Measurements from ENCODE around the gene APOC4. TPM values are rescaled to one million over a fixed set of nuclear protein-coding genes. Genes with fewer than 3 reads are reported as not detected.
"Not testable (repeated sequence)": the region's sequence is repeated elsewhere in the genome, so short reads cannot be mapped to it uniquely, and the experiment has no call there.

Gene APOC4, protein sequence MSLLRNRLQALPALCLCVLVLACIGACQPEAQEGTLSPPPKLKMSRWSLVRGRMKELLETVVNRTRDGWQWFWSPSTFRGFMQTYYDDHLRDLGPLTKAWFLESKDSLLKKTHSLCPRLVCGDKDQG
- total RNA-seq (2014; rRNA removed; shearing (Covaris generic)), result not detected in 2 replicates
- not detected in 2 replicates for polyA plus RNA-seq (2015; cell fraction: cytosol; rRNA removed)
- polyA plus RNA-seq (2015; cell fraction: nucleus; rRNA removed), result not detected in 2 replicates

DNA sequence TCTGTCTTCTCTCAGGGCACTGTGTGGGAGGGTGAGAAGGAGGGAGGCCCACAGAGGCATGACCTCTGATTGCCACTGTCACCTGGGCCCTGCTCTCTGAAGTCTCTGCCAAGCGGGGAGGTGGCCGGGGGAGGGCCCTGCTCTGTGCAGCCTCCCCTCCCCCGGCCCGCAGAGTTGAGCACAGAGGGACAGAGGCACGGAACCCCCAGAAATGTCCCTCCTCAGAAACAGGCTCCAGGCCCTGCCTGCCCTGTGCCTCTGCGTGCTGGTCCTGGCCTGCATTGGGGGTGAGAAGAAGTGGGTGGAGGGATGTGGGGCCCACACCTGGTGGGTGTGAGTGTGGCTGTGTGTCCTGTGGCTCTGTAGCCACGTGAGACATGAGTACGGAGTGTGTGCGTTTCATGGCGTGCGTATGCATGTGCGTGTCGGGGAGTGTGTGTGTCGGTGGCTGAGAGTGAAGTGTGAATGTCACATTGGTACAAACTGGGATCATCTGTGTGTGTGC lies at the start of gene APOC4:
APOC4 (plus strand) TSS at position 171 of the 505 bp plus-strand sequence; CDS start at position 212, 41 bp downstream.
- no peak for DNase-seq (ENCODE audit: low read depth)

- DNase-seq (ENCODE audit: low read depth), result no peak
These were observed 49.1 kb upstream of the APOC4 start for GRCh38 chr19:44892932-44893331.

GRCh38 chr19:44893332-44894051 lies 48.5 kb upstream of the APOC4 start:
- DNase-seq (ENCODE audit: low read depth), result no peak

GRCh38 chr19:44894052-44894400 lies 48.0 kb upstream of the APOC4 start:
- DNase-seq (ENCODE audit: low read depth), result no peak

GRCh38 chr19:44894946-44895345 lies 47.1 kb upstream of the APOC4 start:
- DNase-seq (ENCODE audit: low read depth), result no peak

- DNase-seq (ENCODE audit: low read depth), result no peak
These were observed 44.2 kb upstream of the APOC4 start for GRCh38 chr19:44897835-44898234.

DNA sequence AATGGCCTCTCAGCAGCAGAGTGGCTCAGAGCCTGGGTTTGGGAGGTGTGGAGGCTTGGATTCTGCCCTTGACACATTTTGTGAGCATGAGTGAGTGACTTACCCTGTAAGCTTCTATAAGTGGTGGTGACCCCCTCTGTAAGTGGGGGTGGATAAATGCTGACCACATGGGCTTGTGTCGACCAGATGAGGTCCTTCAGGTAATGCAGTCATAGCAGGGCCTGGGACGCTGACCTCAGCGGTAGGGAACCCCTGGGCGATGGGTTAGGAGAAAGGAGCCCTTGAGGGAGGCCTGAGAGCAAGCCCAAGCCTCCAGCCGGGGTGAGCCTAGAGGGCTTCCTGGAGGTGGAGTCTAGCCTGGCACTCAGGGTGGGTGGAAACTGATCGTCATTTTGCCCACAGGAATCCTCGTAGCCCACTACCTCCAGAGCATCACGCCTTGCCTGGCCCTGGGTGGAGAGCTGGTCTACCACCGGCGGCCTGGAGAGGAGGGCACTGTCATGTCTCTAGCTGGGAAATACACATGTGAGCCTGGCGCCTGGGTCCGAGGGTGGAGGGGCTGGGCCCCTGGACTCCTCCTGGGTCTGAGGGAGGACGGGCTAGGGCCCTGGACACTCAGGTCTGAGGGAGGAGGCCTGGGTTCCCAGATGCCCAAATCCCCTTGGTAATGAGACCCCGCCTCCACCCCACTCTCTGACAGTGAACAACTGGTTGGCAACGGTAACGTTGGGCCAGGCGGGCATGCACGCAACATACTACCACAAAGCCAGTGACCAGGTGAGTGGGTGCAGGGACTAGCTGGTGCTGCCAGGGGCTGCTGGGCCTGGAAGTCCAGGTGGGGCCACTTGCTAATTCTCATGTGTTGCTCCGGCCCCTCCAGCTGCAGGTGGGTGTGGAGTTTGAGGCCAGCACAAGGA lies 41.5 kb upstream of the APOC4 start:
- no peak for DNase-seq (ENCODE audit: low read depth)

DNA sequence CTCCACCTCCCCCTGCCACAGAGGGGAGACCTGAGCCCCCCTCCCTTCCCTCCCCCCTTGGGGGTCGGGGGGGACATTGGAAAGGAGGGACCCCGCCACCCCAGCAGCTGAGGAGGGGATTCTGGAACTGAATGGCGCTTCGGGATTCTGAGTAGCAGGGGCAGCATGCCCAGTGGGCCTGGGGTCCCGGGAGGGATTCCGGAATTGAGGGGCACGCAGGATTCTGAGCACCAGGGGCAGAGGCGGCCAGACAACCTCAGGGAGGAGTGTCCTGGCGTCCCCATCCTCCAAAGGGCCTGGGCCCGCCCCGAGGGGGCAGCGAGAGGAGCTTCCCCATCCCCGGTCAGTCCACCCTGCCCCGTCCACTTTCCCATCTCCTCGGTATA lies 38.8 kb upstream of the APOC4 start:
- no peak for DNase-seq (ENCODE audit: low read depth)

DNA sequence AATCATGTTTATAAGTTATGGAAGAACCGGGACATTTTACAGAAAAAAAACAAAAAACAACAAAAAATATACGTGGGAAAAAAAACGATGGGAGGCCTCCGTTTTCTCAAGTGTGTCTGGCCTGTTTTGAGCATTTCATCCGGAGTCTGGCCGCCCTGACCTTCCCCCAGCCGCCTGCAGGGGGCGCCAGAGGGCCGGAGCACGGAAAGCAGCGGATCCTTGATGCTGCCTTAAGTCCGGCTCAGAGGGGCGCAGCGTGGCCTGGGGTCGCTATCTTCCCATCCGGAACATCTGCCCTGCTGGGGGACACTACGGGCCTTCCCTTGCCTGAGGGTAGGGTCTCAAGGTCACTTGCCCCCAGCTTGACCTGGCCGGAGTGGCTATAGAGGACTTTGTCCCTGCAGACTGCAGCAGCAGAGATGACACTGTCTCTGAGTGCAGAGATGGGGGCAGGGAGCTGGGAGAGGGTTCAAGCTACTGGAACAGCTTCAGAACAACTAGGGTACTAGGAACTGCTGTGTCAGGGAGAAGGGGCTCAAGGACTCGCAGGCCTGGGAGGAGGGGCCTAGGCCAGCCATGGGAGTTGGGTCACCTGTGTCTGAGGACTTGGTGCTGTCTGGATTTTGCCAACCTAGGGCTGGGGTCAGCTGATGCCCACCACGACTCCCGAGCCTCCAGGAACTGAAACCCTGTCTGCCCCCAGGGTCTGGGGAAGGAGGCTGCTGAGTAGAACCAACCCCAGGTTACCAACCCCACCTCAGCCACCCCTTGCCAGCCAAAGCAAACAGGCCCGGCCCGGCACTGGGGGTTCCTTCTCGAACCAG lies 38.2 kb upstream of the APOC4 start:
- peak; percentile 77 for DNase-seq (ENCODE audit: low read depth)

- no peak for DNase-seq (ENCODE audit: low read depth)
These were observed 37.5 kb upstream of the APOC4 start for GRCh38 chr19:44904426-44904994.

DNA sequence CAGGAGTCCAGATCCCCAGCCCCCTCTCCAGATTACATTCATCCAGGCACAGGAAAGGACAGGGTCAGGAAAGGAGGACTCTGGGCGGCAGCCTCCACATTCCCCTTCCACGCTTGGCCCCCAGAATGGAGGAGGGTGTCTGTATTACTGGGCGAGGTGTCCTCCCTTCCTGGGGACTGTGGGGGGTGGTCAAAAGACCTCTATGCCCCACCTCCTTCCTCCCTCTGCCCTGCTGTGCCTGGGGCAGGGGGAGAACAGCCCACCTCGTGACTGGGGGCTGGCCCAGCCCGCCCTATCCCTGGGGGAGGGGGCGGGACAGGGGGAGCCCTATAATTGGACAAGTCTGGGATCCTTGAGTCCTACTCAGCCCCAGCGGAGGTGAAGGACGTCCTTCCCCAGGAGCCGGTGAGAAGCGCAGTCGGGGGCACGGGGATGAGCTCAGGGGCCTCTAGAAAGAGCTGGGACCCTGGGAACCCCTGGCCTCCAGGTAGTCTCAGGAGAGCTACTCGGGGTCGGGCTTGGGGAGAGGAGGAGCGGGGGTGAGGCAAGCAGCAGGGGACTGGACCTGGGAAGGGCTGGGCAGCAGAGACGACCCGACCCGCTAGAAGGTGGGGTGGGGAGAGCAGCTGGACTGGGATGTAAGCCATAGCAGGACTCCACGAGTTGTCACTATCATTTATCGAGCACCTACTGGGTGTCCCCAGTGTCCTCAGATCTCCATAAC lies 36.4 kb upstream of the APOC4 start, which contains the start of gene APOE:
APOE (plus strand) TSS at position 360 of the 724 bp plus-strand sequence. CDS start 829 bp downstream, outside the sequence.
- DNase-seq (ENCODE audit: low read depth), result no peak

- DNase-seq (ENCODE audit: low read depth), result no peak
These were observed 34.4 kb upstream of the APOC4 start for GRCh38 chr19:44907613-44908012.

DNA sequence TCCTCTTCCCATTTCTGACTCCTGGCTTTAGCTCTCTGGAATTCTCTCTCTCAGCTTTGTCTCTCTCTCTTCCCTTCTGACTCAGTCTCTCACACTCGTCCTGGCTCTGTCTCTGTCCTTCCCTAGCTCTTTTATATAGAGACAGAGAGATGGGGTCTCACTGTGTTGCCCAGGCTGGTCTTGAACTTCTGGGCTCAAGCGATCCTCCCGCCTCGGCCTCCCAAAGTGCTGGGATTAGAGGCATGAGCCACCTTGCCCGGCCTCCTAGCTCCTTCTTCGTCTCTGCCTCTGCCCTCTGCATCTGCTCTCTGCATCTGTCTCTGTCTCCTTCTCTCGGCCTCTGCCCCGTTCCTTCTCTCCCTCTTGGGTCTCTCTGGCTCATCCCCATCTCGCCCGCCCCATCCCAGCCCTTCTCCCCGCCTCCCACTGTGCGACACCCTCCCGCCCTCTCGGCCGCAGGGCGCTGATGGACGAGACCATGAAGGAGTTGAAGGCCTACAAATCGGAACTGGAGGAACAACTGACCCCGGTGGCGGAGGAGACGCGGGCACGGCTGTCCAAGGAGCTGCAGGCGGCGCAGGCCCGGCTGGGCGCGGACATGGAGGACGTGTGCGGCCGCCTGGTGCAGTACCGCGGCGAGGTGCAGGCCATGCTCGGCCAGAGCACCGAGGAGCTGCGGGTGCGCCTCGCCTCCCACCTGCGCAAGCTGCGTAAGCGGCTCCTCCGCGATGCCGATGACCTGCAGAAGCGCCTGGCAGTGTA lies 33.8 kb upstream of the APOC4 start:
- no peak for DNase-seq (ENCODE audit: low read depth)

DNA sequence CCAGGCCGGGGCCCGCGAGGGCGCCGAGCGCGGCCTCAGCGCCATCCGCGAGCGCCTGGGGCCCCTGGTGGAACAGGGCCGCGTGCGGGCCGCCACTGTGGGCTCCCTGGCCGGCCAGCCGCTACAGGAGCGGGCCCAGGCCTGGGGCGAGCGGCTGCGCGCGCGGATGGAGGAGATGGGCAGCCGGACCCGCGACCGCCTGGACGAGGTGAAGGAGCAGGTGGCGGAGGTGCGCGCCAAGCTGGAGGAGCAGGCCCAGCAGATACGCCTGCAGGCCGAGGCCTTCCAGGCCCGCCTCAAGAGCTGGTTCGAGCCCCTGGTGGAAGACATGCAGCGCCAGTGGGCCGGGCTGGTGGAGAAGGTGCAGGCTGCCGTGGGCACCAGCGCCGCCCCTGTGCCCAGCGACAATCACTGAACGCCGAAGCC lies 33.2 kb upstream of the APOC4 start:
- DNase-seq (ENCODE audit: low read depth), result no peak

DNA sequence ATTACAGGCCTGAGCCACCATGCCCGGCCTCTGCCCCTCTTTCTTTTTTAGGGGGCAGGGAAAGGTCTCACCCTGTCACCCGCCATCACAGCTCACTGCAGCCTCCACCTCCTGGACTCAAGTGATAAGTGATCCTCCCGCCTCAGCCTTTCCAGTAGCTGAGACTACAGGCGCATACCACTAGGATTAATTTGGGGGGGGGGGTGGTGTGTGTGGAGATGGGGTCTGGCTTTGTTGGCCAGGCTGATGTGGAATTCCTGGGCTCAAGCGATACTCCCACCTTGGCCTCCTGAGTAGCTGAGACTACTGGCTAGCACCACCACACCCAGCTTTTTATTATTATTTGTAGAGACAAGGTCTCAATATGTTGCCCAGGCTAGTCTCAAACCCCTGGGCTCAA lies 32.3 kb upstream of the APOC4 start:
- DNase-seq (ENCODE audit: low read depth), result no peak

DNA sequence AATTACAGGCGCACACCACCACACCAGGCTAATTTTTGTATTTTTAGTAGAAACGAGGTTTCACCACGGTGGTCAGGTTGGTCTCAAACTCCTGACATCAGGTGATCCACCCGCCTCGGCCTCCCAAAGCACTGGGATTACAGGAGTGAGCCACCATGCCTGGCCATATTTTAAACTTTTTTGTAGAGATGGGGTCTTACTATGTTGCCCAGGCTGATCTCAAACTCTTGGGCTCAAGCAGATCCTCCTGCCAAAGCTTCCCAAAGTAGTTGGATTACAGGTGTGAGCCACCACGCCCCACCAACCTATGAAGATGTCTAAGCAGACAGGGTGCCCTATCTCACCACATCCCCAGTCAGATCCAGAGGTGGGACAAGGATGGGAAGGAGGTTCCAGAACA lies 30.1 kb upstream of the APOC4 start:
- not testable (repeated sequence) for DNase-seq (ENCODE audit: low read depth)

DNA sequence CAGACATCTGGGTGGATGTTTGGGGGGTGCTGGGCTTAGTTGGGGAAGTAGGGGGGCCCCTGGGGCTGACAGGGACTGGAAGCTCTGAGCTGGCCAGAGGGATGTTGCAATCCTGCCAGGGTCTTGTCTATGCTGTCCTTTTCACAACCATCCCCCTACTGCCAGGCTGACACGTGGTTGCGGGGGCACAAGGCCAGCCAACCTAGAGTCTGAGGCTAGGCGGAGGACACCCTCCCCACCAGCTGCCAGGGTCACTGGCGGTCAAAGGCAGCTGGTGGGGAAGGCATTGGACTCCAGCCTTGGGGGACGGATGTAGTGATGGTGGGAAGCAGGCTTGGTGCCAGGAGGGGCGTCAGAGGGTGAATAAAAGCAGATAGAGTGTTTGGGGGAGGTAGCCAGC lies 29.2 kb upstream of the APOC4 start:
- no peak for DNase-seq (ENCODE audit: low read depth)

DNA sequence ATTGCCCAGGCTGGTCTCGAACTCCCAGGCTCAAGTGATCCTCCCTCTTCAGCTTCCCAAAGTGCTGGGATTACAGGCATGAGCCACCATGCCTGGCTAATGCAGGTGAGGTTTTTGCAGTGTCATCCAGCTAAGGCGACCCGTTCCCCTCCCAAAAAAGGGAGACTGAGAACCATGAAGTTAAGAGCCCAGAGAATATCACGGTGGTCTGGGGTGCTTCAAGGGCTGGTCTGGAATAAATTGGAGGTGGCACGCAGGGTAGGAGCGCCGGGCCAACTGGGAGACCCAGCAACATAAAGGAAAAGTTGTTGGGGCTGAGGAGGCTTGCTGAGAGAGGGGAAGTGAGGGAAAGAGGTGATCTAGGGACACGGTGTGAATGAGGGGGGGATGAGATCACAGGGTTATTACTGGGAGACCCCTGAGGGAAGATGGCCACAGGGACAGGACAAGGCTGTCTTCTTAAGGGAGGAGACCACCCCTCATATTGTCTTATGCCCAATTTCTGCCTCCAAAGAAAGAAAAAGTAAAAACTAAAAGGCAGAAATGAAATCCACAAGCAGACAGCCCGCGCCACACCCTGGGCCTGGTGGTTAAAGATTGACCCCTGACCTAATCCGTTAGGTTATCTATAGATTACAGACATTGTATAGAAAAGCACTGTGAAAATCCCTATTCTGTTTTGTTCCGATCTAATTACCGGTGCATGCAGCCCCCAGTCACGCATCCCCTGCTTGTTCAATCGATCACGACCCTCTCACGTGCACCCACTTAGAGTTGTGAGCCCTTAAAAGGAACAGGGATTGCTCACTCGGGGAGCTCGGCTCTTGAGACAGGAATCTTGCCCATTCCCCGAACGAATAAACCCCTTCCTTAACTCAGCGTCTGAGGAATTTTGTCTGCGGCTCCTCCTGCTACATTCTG lies 28.3 kb upstream of the APOC4 start:
- DNase-seq (ENCODE audit: low read depth), result not testable (repeated sequence)

Measured in HT1080 (cell line).